SH-SY5Y (cell line): Measurements from ENCODE around the gene RASA1.

Source experiments
- GATA2 ChIP-seq: IDR thresholded peaks from 2 replicates; pipeline ENCODE4 v1.6.1; 2011; ENCODE audit warnings: mild to moderate bottlenecking, low read depth, low read length
- GATA3 ChIP-seq: IDR thresholded peaks from 2 replicates; pipeline ENCODE4 v1.6.1; 2011; ENCODE audit warnings: low read depth, mild to moderate bottlenecking, low read length, moderate library complexity

DNA sequence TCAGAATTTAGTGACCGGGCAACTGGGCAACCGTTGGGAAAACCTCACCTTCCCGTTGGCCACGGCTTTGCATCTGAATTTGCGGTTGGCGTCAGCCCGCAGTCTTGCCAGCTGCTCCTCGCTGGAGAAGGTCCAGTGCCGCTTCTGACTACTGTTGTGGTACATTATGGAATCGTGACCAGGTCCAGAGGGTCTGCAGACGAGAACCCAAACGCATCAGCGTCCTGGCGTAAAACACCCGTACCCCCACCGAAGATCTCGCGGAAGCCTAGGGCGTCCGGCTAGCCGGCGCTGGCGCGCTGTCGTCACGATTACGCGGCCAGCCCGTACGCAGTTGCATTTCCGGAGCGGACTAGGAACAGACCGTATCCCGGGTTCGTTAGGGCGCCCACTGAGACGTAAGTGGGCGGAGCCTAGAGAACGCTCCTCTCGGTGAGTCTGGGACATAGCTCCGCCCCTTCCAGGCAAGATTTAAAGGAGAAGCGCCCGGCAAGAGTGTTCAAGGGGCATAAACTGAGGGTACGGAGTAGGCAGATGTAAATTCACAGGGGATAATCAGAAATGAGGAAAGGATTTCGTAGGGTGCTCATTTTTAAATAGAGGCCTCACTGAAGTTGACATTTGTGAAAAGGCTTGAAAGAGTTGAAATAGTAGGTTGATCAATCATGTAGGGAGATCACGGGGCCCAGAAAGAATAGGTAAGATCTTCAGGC, 145.1 kb downstream of the RASA1 start, which contains the start of gene CCNH:
- TF ChIP-seq GATA2 (no peak), GATA3 (no peak)
